ENCODE measurements around the gene TNS1. TPM values are rescaled to one million over a fixed set of nuclear protein-coding genes. Genes with fewer than 3 reads are reported as not detected.

Gene TNS1
- total and polyA plus RNA-seq, 2 experiments from 2014 or later: 16.2 to 27.6 TPM

- no peaks in the 10 kb centered on the region for H3K9me3 ChIP-seq (ENCODE audit: low read depth)
- no peaks in the 10 kb centered on the region for H4K20me1 ChIP-seq (ENCODE audit: insufficient read depth, poor library complexity, severe bottlenecking)
- H3K27ac ChIP-seq: no peak overlapping the region
- H3K4me2 ChIP-seq: no peak overlapping the region
- TF ChIP-seq EZH2 (IDR thresholded peaks at IDR 0.05; ENCODE audit: borderline replicate concordance) (no peak), CTCF (IDR thresholded peaks at IDR 0.05; ENCODE audit: poor library complexity) (no peak), EZH2phosphoT487 (IDR thresholded peaks at IDR 0.05; ENCODE audit: low read depth, severe bottlenecking, unreplicated experiment) (no peak)
- whole genome bisulfite sequencing (ENCODE audit: low lambda C conversion rate, missing lambda C conversion rate): 93% methylated on average over 4 of the region's 4 CpGs
- H3K79me2 ChIP-seq: no peaks in the 10 kb centered on the region
- H3K27me3 ChIP-seq: no peaks in the 10 kb centered on the region
- no peaks in the 10 kb centered on the region for H3K9me2 ChIP-seq (replicated peaks; ENCODE audit: insufficient read depth)
- peaks cover 17% of the 10 kb centered on the region for H3K4me1 ChIP-seq (ENCODE audit: insufficient read depth)
- no peak overlapping the region for H2AFZ ChIP-seq
- no peaks in the 10 kb centered on the region for H3K36me3 ChIP-seq (replicated peaks; ENCODE audit: insufficient read depth, low read depth)
- DNase-seq (ENCODE audit: low spot score): no peak
- no peak overlapping the region for H3K4me3 ChIP-seq
These were observed 42.4 kb downstream of the TNS1 start for GRCh38 chr2:217960351-217960750.

- Histone ChIP-seq H3K27me3 (no peaks in the 10 kb centered on the region), H3K4me2 (no peak overlapping the region), H3K36me3 (replicated peaks; ENCODE audit: insufficient read depth, low read depth) (no peaks in the 10 kb centered on the region), H3K27ac (no peak overlapping the region), H4K20me1 (ENCODE audit: insufficient read depth, poor library complexity, severe bottlenecking) (no peaks in the 10 kb centered on the region), H3K4me3 (no peak overlapping the region), H3K79me2 (no peaks in the 10 kb centered on the region), H3K9me2 (replicated peaks; ENCODE audit: insufficient read depth) (no peaks in the 10 kb centered on the region), H3K4me1 (ENCODE audit: insufficient read depth) (peaks cover 11% of the 10 kb centered on the region), H2AFZ (no peak overlapping the region), H3K9me3 (ENCODE audit: low read depth) (no peaks in the 10 kb centered on the region)
- DNase-seq (ENCODE audit: low spot score): no peak
- no peak for TF ChIP-seq EZH2phosphoT487 (IDR thresholded peaks at IDR 0.05; ENCODE audit: low read depth, severe bottlenecking, unreplicated experiment)
- no peak for TF ChIP-seq CTCF (IDR thresholded peaks at IDR 0.05; ENCODE audit: poor library complexity)
- TF ChIP-seq EZH2 (IDR thresholded peaks at IDR 0.05; ENCODE audit: borderline replicate concordance): no peak
- 33% methylated on average over 4 of the region's 8 CpGs for WGBS (ENCODE audit: low lambda C conversion rate, missing lambda C conversion rate)
These were observed 43.1 kb downstream of the TNS1 start for GRCh38 chr2:217959723-217960122.

- H3K36me3 ChIP-seq (replicated peaks; ENCODE audit: insufficient read depth, low read depth): no peaks in the 10 kb centered on the region
- no peak overlapping the region for H3K4me2 ChIP-seq
- no peak overlapping the region for H2AFZ ChIP-seq
- no peaks in the 10 kb centered on the region for H4K20me1 ChIP-seq (ENCODE audit: insufficient read depth, poor library complexity, severe bottlenecking)
- no peak for DNase-seq (ENCODE audit: low spot score)
- no peak overlapping the region for H3K4me3 ChIP-seq
- H3K79me2 ChIP-seq: no peaks in the 10 kb centered on the region
- H3K27me3 ChIP-seq: no peaks in the 10 kb centered on the region
- no peak overlapping the region for H3K27ac ChIP-seq
- TF ChIP-seq EZH2 (IDR thresholded peaks at IDR 0.05; ENCODE audit: borderline replicate concordance) (no peak), CTCF (IDR thresholded peaks at IDR 0.05; ENCODE audit: poor library complexity) (no peak), EZH2phosphoT487 (IDR thresholded peaks at IDR 0.05; ENCODE audit: low read depth, severe bottlenecking, unreplicated experiment) (no peak)
- peaks cover 7% of the 10 kb centered on the region for H3K4me1 ChIP-seq (ENCODE audit: insufficient read depth)
- H3K9me3 ChIP-seq (ENCODE audit: low read depth): no peaks in the 10 kb centered on the region
- WGBS (ENCODE audit: low lambda C conversion rate, missing lambda C conversion rate): 94% methylated on average over 3 of the region's 3 CpGs
- H3K9me2 ChIP-seq (replicated peaks; ENCODE audit: insufficient read depth): no peaks in the 10 kb centered on the region
These were observed 43.9 kb downstream of the TNS1 start for GRCh38 chr2:217958884-217959225.

All from hepatocyte (in vitro differentiated cells).